Activated CD4-positive, alpha-beta T cell treated with anti-CD3 and anti-CD28 coated beads for 36 hours (primary cell): ENCODE measurements around the gene SLC66A3. TPM values are rescaled to one million over a fixed set of nuclear protein-coding genes. Genes with fewer than 3 reads are reported as not detected.

Source experiments
- ATAC-seq: fragments of 200-7000 bp; cut with Tn5 transposase; one replicate; pipeline ENCODE4 v1.10.0; 2021; ENCODE audit warnings: mild to moderate bottlenecking, moderate library complexity
- CTCF ChIA-PET: fragments of 350-600 bp; sonication (Branson Sonifier 250); formaldehyde crosslinking; loops from one replicate; lab custom pipeline; 2021; ENCODE audit warnings: antibody characterized with exemption; lab: Charles Lee
- POLR2A ChIA-PET: fragments of 350-600 bp; sonication (Branson Sonifier 250); formaldehyde crosslinking; loops from one replicate; lab custom pipeline; 2021; ENCODE audit warnings: antibody characterized with exemption, inconsistent platforms; lab: Charles Lee
- DNase-seq: peaks from one replicate; pipeline ENCODE4 v3.0.0-alpha.2; 2020
- H3K27ac Mint-ChIP-seq: one replicate; pipeline ENCODE4 v1.8.0; 2021; ENCODE audit warnings: mixed read lengths
- H3K27me3 Mint-ChIP-seq: one replicate; pipeline ENCODE4 v1.8.0; 2021; ENCODE audit warnings: mixed read lengths
- H3K36me3 Mint-ChIP-seq: one replicate; pipeline ENCODE4 v1.8.0; 2021; ENCODE audit warnings: low read depth, mixed read lengths
- H3K4me1 Mint-ChIP-seq: one replicate; pipeline ENCODE4 v1.8.0; 2021; ENCODE audit warnings: mixed read lengths
- H3K4me3 Mint-ChIP-seq: one replicate; pipeline ENCODE4 v1.8.0; 2021; ENCODE audit warnings: mild to moderate bottlenecking, moderate library complexity, mixed read lengths
- H3K9me3 Mint-ChIP-seq: one replicate; pipeline ENCODE4 v1.8.0; 2021; ENCODE audit warnings: low read depth, mixed read lengths
- intact Hi-C, 2 experiments: fragments of 100-400 bp; cut with DNase I in 1 of 2; cut with micrococcal nuclease in 1 of 2; formaldehyde crosslinking; loops; one replicate each; pipeline versions ENCODE4 v1.14.2 to v1.15.1; 2022 to 2024; cut with DNase I, micrococcal nuclease
- total RNA-seq, 2 experiments: library from RNA; stranded (reverse); gene quantifications; one replicate each; pipeline ENCODE4 v1.2.3, GENCODE V29; 2021

Gene SLC66A3
- total RNA-seq, 2 experiments from 2014 or later: 8.2 to 9.8 TPM

DNA sequence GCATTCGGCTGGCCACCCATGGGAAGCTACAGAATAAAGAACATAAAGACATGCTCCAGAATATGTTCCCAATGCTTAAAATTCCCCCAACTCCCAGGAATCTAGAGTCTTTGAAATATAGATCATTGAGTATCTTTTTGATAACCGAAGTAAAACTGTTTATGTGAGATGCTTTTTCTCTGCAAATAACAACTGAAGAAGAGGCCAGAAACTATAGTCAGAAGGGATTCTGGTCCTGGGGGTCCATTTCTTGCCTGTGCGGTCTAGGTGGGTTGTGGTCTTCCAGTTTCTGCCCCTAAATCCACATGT lies 30.6 kb upstream of the SLC66A3 start:
- ChIA-PET POLR2A (no interaction called here), CTCF (interaction anchor here (0.5 to 8.0 kb wide), 23 partner anchors 8 to 625 kb away, joined by 3 to 129 read pairs (median 4); partner anchors contain the start of gene SLC66A3)
- ATAC-seq: no peak
- H3K36me3 Mint-ChIP-seq: no peaks in the 10 kb centered on the region
- no peak overlapping the region for H3K27ac Mint-ChIP-seq
- intact Hi-C loops: loop anchor here (1.0 to 5.0 kb wide), 4 partner anchors 51 to 292 kb away; no protein-coding TSS in a partner anchor
- peaks cover 4% of the 10 kb centered on the region for H3K4me1 Mint-ChIP-seq
- no peaks in the 10 kb centered on the region for H3K27me3 Mint-ChIP-seq
- no peak for DNase-seq
- no peaks in the 10 kb centered on the region for H3K9me3 Mint-ChIP-seq
- no peak overlapping the region for H3K4me3 Mint-ChIP-seq

DNA sequence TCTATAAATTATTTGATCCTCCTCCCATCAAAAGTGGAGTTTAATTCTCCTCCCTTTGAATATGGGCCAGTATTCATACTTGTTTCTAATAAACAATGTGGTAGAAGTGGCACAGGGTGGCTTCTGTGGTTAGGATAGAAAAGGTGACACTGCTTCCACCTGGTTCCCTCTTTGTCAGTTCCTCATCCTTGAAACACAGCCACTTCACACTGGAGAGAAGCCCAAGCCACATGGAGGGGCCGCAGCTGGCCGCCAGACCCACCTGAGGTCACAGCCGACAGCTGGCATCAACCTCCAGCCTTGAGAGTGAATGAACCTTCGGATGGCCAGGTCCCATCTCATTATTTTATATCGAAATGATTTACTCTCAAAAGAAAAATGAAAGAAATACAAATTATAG lies 27.5 kb upstream of the SLC66A3 start:
- no peak for ATAC-seq
- H3K36me3 Mint-ChIP-seq: no peaks in the 10 kb centered on the region
- peaks cover 24% of the 10 kb centered on the region for H3K4me1 Mint-ChIP-seq
- no peak overlapping the region for H3K4me3 Mint-ChIP-seq
- ChIA-PET CTCF (interaction anchor here (1.2 kb wide), 1 partner anchor 295 kb away, joined by 4 read pairs; no protein-coding TSS in a partner anchor), POLR2A (no interaction called here)
- intact Hi-C loops: no loop called here
- no peak overlapping the region for H3K27ac Mint-ChIP-seq
- H3K27me3 Mint-ChIP-seq: no peaks in the 10 kb centered on the region
- no peak for DNase-seq
- no peaks in the 10 kb centered on the region for H3K9me3 Mint-ChIP-seq

DNA sequence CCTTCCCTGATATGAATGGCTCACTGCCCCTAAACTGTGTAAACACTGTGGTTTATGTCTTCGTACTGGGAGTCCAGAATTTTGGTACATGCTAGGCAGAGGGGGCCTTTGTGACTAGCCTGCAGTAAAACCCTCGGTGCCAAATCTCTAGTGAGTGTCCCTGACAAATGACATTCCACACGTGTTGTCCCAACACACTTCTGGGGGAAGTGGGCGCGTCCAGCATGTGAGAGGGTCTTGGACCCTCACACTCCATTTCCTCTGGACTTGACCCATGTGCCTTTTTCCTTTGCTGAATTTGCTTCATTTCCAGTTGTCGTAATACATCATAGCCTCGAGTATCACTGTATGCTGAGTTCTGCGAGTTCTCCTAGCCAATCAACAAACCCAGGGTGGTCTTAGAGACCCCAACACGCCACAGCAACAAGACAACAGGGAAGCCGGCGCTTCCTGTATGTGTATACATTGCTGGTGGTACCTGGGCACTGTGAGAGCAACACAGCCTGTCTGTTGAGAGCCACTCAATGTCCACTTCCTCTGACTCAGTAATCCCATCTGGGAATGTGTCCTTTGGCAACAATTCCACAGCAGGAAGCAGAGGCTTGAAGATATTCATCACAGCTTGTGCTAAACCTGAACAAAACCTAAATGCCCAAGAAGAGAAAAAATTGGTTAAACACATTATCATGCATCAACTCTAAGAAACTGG lies 26.9 kb upstream of the SLC66A3 start:
- POLR2A ChIA-PET: interaction anchor here (0.6 kb wide), 1 partner anchor 25 kb away, joined by 3 read pairs; no protein-coding TSS in a partner anchor
- no peaks in the 10 kb centered on the region for H3K36me3 Mint-ChIP-seq

GRCh38 chr2:11129598-11130449 lies 25.4 kb upstream of the SLC66A3 start:
- no peaks in the 10 kb centered on the region for H3K9me3 Mint-ChIP-seq
- intact Hi-C loops: loop anchor here (1.0 to 10.0 kb wide), 5 partner anchors 285 to 647 kb away; partner anchors contain the start of genes E2F6 (in 2 of the 2) and PDIA6 (in 1 of the 2)
- DNase-seq (peak; percentile 90), ATAC-seq (peak; percentile 92)
- CTCF ChIA-PET: interaction anchor here (0.6 to 2.2 kb wide), 12 partner anchors 9 to 454 kb away, joined by 3 to 18 read pairs (median 4); no protein-coding TSS in a partner anchor
- no peaks in the 10 kb centered on the region for H3K27me3 Mint-ChIP-seq
- peak overlapping the region; percentile 51 for H3K27ac Mint-ChIP-seq
- H3K36me3 Mint-ChIP-seq: no peaks in the 10 kb centered on the region
- peaks cover 28% of the 10 kb centered on the region for H3K4me1 Mint-ChIP-seq
- peak overlapping the region; percentile 52 for H3K4me3 Mint-ChIP-seq
- POLR2A ChIA-PET: interaction anchor here (0.6 to 1.0 kb wide), 3 partner anchors 26 to 457 kb away, joined by 3 to 4 read pairs (median 4); partner anchors contain the start of genes PDIA6 and SLC66A3

More for the DNA sequence above, 26.9 kb upstream of the SLC66A3 start:
- CTCF ChIA-PET: interaction anchor here (0.7 to 2.2 kb wide), 4 partner anchors 63 to 455 kb away, joined by 3 to 10 read pairs (median 4); no protein-coding TSS in a partner anchor
- no peak for ATAC-seq
- DNase-seq: no peak
- intact Hi-C loops: no loop called here
- no peak overlapping the region for H3K4me3 Mint-ChIP-seq
- H3K9me3 Mint-ChIP-seq: no peaks in the 10 kb centered on the region
- H3K27ac Mint-ChIP-seq: no peak overlapping the region
- no peaks in the 10 kb centered on the region for H3K27me3 Mint-ChIP-seq
- peaks cover 28% of the 10 kb centered on the region for H3K4me1 Mint-ChIP-seq

- H3K4me3 Mint-ChIP-seq: no peak overlapping the region
- POLR2A ChIA-PET: interaction anchor here (1.0 kb wide), 1 partner anchor 24 kb away, joined by 3 read pairs; the partner anchor contains the start of gene SLC66A3
- no peak overlapping the region for H3K27ac Mint-ChIP-seq
- CTCF ChIA-PET: interaction anchor here (0.6 to 3.8 kb wide), 28 partner anchors 8 to 553 kb away, joined by 3 to 51 read pairs (median 5); partner anchors contain the start of genes ROCK2 and SLC66A3
- H3K4me1 Mint-ChIP-seq: peaks cover 28% of the 10 kb centered on the region
- no peaks in the 10 kb centered on the region for H3K36me3 Mint-ChIP-seq
- H3K27me3 Mint-ChIP-seq: no peaks in the 10 kb centered on the region
- H3K9me3 Mint-ChIP-seq: no peaks in the 10 kb centered on the region
- ATAC-seq (no peak), DNase-seq (no peak)
- intact Hi-C loops: loop anchor here (5.0 to 10.0 kb wide), 3 partner anchors 283 to 646 kb away; partner anchors contain the start of gene E2F6 (in 2 of the 2)
Measured at GRCh38 chr2:11131166-11131920, 23.9 kb upstream of the SLC66A3 start.

DNA sequence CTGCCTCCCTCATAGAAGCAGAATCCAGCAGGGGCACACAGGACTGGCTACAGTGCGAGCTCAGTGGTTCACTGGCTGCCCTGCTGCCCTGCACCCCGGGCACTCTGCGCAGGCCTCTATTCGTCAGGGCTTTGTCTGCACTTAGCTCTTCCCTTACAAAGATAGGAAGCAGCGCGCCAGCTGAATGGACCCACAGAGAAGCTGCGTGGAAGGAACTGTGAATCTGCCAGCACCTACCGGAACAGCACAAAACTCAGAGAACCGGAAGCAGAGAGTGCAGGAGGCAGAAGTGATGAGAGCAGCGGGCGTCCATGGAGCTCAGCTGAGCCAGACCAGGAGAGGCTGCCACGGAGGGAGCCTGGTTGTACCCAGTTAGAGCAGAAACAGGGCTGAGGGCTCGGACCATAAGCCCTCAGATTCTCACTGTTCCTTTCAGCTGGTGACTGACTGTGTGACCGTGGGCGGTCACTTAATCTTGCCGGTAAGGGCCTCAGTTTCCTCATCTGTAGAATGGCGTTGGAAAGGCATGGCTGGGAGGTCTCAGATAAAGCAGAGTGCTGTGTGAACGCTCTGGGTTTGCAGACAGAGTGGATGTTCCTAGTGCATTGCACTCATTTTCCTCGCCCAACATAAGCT lies 23.1 kb upstream of the SLC66A3 start:
- Mint-ChIP-seq H3K27me3 (no peaks in the 10 kb centered on the region), H3K36me3 (no peaks in the 10 kb centered on the region), H3K4me3 (peak overlapping the region; percentile 60), H3K4me1 (peaks cover 28% of the 10 kb centered on the region), H3K27ac (peak overlapping the region; percentile 90), H3K9me3 (no peaks in the 10 kb centered on the region)
- ATAC-seq: no peak
- ChIA-PET POLR2A (interaction anchor here (1.0 to 1.2 kb wide), 2 partner anchors 23 kb away, joined by 3 read pairs; partner anchors contain the start of gene SLC66A3), CTCF (interaction anchor here (0.6 to 3.8 kb wide), 50 partner anchors 8 to 625 kb away, joined by 3 to 51 read pairs (median 4); partner anchors contain the start of genes ROCK2 and SLC66A3)
- no peak for DNase-seq
- intact Hi-C loops: loop anchor here (1.0 to 10.0 kb wide), 10 partner anchors 23 to 645 kb away; partner anchors contain the start of genes E2F6 (in 2 of the 2) and SLC66A3 (in 2 of the 2)

GRCh38 chr2:11133238-11133935 lies 21.9 kb upstream of the SLC66A3 start:
- Mint-ChIP-seq H3K9me3 (no peaks in the 10 kb centered on the region), H3K4me1 (peaks cover 28% of the 10 kb centered on the region), H3K27me3 (no peaks in the 10 kb centered on the region), H3K36me3 (no peaks in the 10 kb centered on the region), H3K27ac (peak overlapping the region; percentile 90), H3K4me3 (peak overlapping the region; percentile 60)
- intact Hi-C loops: loop anchor here (2.0 to 10.0 kb wide), 6 partner anchors 21 to 644 kb away; partner anchors contain the start of genes E2F6 (in 2 of the 2) and SLC66A3 (in 1 of the 2)
- ATAC-seq (no peak), DNase-seq (no peak)
- CTCF ChIA-PET: interaction anchor here (0.6 to 3.8 kb wide), 42 partner anchors 8 to 669 kb away, joined by 3 to 51 read pairs (median 4); partner anchors contain the start of genes E2F6, ROCK2 and SLC66A3
- POLR2A ChIA-PET: interaction anchor here (0.6 to 1.2 kb wide), 3 partner anchors 18 to 313 kb away, joined by 3 to 4 read pairs (median 3); partner anchors contain the start of gene SLC66A3

GRCh38 chr2:11133936-11134320 lies 21.3 kb upstream of the SLC66A3 start:
- Mint-ChIP-seq H3K27me3 (no peaks in the 10 kb centered on the region), H3K27ac (no peak overlapping the region), H3K4me1 (peaks cover 28% of the 10 kb centered on the region), H3K9me3 (no peaks in the 10 kb centered on the region), H3K36me3 (no peaks in the 10 kb centered on the region), H3K4me3 (no peak overlapping the region)
- intact Hi-C loops: loop anchor here (2.0 to 10.0 kb wide), 6 partner anchors 21 to 643 kb away; partner anchors contain the start of genes E2F6 (in 2 of the 2) and SLC66A3 (in 1 of the 2)
- ATAC-seq (no peak), DNase-seq (no peak)
- CTCF ChIA-PET: interaction anchor here (1.0 to 3.8 kb wide), 12 partner anchors 8 to 449 kb away, joined by 3 to 51 read pairs (median 10); partner anchors contain the start of genes E2F6 and SLC66A3
- POLR2A ChIA-PET: no interaction called here

- peaks cover 28% of the 10 kb centered on the region for H3K4me1 Mint-ChIP-seq
- no peak overlapping the region for H3K4me3 Mint-ChIP-seq
- ATAC-seq: no peak
- CTCF ChIA-PET: interaction anchor here (1.6 to 3.8 kb wide), 6 partner anchors 11 to 448 kb away, joined by 4 to 51 read pairs (median 18); partner anchors contain the start of genes E2F6 and SLC66A3
- H3K9me3 Mint-ChIP-seq: no peaks in the 10 kb centered on the region
- intact Hi-C loops: loop anchor here (5.0 to 10.0 kb wide), 3 partner anchors 280 to 643 kb away; partner anchors contain the start of gene E2F6 (in 2 of the 2)
- no peak overlapping the region for H3K27ac Mint-ChIP-seq
- POLR2A ChIA-PET: no interaction called here
- H3K27me3 Mint-ChIP-seq: no peaks in the 10 kb centered on the region
- DNase-seq: no peak
- no peaks in the 10 kb centered on the region for H3K36me3 Mint-ChIP-seq
Measured at GRCh38 chr2:11134349-11134748, 20.9 kb upstream of the SLC66A3 start.
